Measurements from ENCODE around the gene FASTK.
A peak's percentile ranks its signal among the peaks of the same experiment; 100 is the strongest.

FASTK gene, protein sequence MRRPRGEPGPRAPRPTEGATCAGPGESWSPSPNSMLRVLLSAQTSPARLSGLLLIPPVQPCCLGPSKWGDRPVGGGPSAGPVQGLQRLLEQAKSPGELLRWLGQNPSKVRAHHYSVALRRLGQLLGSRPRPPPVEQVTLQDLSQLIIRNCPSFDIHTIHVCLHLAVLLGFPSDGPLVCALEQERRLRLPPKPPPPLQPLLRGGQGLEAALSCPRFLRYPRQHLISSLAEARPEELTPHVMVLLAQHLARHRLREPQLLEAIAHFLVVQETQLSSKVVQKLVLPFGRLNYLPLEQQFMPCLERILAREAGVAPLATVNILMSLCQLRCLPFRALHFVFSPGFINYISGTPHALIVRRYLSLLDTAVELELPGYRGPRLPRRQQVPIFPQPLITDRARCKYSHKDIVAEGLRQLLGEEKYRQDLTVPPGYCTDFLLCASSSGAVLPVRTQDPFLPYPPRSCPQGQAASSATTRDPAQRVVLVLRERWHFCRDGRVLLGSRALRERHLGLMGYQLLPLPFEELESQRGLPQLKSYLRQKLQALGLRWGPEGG

DNA sequence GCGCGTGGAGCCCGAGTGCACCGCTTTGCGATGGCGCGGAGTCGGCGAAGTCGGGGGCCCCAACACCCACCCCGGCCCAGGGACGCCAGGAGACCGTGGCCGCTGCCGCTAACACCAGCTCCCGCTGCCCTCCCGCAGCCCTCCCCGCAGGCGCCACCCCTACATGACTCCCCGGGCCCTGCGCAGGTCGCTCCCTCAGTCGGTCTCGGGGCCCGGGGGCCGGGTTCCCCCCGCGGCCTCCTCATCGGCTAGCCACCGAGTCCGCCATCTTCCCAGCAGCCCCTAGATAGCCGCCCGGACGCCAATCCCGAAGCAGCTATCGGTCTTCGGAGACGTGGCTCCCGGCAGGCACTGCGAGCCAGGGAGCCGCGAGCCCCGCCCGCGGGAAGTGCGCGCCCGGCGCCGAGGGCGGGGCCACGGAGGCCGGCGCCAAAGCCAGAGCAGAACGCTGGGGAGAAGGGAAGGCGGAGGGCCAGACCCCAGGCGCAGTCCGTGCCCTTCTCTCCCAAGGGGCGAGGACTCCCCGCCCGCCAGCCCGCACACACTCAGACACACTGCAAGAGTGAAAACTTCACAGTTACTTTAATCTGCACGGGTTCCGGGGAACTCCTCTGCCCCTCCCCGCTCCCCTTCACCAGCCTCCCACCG is at the start of gene FASTK:
Gene FASTK (minus strand): TSS at position 288 of the 648 bp plus-strand sequence. CDS start 43 bp downstream, at position 245.
- DNase-seq (ENCODE audit: low spot score) (peak; percentile 86), FAIRE-seq (no peak)

DNA sequence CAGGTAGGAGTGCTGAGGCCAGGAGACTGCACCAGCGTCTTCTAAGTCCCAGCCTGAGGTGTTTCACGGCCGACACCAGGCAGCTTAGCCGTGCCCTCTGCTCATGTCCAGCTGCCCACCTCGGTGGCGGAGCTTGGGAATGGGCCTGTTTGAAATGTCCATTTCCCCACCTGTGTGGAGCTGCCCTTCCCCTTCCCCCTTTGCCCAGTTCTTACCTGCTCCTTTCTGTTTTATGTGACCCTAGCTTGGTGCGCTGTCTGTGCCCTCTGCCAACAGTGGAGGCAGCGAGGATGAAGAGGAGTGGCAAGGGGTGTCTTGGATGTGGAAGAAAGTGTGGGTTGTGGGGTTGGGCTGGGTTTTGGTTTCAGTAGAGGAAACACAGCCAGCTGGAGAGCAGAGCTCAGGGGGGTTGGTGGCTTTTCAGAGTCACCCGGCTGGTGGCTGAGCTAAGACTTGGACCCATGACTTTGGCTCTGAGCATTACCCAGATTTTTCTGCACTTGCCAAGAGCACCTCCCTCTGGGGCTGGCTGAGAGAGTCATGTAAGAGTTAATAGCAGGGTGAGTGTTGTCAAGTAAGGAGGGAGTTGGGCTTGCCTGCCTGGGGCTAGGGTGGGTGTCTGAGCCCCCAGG is 49.5 kb upstream of the FASTK start:
- FAIRE-seq, result no peak
- DNase-seq (ENCODE audit: low spot score), result no peak

DNA sequence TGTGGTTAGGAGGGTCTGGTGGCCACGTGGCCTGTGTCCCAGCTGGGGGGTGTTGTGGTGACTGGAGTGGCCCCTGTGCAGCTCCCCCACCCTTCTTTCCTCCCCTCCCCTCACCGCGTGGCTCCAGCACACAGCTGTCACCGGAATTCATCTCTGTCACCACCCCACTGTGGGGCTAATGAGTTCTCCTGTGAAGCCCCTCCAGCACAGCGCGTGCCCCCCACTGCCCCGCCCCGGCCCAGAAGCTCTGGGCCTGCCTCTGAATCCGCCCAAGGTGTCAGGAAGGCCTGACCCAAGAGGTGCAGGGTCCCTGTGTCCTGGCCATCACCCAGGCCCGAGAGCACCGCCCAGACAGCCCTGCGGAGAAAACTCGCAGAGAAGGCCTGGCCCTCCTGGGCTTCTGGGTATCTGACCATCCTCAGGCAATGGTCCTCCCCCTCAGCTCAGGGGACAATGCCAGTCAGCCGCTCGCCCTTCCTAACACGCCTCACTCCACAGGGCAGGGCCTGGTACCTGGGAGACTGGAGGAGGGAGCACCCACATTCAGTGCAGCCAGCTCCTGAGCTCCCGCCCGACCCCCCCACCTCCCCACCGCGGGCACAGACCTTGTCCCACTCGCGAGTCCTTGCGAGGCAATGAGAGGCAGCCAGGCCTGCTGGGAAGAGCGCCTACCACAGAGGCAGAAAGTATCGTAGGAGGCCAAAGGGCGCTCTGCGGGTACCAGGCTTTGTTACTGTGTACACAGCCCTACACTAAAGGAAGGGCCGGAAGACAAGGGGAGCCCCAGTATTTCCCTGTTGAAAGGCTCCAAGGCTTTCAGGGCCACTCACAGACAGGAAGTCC is 48.7 kb upstream of the FASTK start:
- DNase-seq (ENCODE audit: low spot score) (no peak), FAIRE-seq (no peak)

DNA sequence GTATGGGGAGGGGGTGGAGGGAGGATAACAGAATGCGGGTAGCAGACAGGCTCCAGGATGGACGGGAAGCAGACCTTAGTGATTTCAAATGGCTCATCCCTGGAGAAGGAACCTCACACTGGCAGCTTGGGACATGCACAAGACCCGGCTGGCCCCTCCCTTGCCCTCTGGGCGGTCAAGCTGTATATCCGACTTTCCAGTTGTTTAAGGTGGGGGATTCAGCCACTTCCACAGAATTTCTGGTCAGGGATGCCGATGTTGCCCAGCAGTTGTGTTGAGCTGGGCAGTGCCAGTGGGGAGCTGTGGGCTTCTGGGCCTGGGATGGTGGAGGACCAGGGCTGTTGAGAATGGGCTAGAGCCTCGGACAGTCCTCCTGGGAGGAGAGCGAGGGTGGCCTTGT is 48.1 kb upstream of the FASTK start:
- FAIRE-seq, result no peak
- no peak for DNase-seq (ENCODE audit: low spot score)

DNA sequence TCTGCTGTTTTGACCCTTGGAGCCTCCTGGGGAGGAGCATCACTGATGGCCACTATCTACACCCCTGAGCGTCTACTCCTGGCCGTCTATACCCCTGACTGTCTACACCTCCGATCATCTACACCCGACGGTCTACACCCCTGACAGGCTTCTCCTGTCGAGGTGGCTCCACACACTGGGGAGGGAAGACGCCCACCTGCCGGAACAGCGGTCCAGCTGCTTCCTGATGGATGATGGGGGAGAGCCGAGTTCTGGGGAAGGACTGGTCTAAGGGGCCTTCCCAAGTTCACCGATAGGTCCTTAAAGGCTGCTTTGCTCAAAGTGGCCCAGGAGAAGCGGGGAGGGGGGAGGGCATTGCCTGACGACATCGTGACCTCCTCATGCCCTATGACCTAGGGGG is 47.5 kb upstream of the FASTK start:
- DNase-seq (ENCODE audit: low spot score) (no peak), FAIRE-seq (no peak)

DNA sequence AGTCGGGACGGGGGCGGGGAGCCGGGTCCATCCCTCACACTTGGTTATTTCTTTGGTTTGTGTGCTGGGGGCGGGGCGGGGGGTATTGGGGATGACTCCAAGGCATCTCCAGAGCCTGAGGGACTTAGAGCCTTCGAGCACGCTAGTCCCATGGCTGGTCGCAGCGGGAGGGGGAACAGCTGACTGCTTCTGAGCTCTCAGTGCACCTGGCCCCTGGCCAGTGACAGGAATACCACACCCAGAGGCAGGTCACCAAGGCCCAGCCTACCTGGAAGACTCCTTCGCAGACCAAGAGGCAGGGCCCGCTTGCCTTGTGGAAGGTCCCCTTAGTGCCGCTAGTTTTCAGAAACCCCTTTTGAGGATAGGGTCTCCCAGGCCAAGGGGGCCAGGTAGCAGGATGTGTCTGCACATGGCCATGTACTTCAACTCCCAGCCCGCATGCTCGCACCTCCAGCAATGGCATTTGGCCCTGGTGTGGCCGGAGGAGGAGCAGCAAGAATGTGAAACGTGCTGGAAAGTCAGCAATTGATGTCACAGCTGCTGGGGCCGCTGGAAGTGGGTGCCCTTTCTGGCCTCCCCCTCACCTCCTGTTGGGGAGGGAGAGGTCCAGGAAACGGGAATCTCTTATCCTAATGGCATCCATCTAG is 46.0 kb upstream of the FASTK start:
- no peak for DNase-seq (ENCODE audit: low spot score)
- no peak for FAIRE-seq

DNA sequence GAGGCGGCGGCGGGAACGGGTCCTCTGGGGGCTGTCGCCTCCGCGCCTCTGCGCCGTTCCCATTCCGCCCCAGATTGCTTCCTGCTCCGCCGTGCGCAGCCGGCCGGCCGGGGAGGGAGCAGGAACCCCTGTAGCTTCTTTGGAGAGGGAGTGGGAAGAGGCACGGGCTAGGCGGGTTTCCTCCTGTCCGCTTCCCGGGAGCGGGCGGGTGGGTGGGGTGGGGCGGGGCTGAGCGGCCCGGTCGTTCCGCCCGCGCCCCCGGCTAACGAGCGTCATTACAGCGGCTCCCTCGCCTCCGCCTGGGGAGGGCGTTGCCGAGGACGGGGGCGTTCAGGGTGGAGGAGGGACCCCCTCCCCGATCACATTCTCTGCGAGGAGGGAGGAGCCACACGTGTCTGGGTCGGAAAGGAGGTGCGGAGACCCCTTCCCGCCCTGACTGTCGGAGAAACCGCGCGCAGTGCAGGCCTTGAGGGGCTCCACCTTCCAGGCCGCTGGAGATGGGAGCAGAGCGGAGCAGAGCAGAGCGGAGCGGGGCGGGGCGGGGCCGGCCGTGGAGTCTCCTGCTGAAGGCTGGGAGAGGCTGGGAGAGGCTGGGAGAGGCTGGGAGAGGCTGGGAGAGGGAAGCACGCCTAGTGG is 45.4 kb upstream of the FASTK start:
- FAIRE-seq, result no peak

DNA sequence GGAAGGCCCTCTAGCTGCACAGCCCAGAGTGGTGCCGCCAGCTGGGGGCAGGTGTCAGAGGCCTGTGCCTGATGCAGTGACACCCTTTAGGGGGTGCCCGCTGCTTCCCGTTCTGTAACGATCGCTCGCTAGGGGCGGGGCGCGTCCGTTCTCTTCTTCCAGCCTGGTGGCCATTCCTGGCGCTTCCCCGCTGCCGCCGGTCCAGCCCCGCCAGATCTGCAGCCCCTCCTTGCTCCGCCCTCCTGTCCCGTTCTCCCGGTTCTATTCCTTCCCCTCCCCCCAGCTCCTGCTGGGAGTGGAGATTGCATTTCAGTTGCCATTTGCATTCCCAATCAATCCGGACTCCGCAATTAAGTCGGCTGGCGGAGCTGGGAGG is 44.8 kb upstream of the FASTK start:
- FAIRE-seq (no peak), DNase-seq (ENCODE audit: low spot score) (no peak)

More for the DNA sequence above, 45.4 kb upstream of the FASTK start:
- no peak for DNase-seq (ENCODE audit: low spot score)

DNA sequence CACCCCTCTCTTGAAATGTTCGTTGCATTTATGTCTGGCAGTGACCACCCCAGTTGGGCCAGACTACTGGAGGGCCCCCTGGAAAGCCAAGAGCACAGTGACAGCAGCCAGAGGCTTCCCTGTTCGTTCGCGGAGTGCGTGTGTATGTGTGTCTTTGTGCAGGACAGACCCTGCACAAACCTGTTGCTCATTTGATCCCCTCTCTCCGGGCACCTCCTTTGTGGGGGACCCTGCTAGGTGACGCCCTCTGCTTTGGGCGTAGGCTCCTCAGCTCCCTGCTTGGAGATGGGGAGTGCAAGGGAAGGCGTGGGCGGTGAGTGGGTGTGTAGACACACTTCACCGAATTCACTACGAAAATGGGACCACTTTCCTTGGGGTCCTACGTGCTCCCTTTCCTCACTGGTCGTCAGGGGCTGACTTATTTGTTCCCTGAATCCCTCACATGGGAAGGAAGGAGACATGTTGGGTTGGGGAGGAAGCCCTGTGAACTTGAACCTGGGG is 44.3 kb upstream of the FASTK start:
- FAIRE-seq (no peak), DNase-seq (ENCODE audit: low spot score) (no peak)

DNA sequence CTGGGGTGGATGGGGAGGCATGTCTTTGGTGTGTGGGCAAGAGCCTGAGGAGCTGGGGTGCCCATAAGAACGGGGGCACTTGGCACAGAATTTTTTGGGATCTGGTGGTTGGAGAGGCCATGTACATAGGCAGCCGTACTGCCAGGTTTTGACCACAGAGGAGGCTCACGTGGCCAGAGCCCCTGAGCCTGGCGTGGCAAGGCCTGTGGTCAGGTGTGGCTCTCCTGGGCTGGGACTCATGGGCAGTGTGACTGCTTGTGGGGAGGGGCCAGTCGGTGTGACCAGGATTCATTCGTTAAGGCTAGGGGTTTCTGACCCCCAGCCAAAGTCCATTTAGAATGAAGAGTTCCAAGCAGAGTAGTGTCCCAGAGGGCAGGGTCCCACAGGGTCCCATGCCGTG is 43.9 kb upstream of the FASTK start:
- DNase-seq (ENCODE audit: low spot score) (no peak), FAIRE-seq (no peak)

DNA sequence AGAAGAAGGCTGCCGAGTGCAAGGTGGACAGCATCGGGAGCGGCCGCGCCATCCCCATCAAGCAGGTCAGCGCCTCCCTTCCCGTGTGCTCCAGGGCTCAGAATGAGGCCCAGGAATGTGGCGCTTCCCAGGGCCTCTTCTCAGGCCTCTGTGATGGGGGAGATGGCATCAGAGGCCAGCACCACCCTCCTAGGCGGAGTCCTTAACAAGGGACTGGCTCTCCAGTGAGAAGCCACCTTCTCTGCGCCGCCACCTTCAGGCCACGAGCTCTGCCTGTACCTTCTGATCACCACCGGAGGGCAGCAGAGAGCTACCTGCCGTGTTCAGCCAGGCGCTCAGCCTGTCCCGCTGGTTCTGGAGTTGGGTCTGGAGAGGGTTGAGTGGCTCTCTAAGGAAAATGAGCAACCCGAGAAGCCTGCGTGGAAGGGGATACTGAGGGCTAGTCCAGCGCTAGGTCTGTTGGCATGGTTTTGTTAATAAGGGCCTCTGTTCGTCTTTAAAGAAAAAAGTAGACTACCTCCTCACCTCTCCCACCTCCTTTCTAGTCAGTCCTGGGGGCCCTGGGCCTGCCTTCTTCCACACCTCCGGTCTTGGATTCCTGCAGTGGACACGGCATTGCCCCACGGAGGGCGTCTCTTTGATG is 43.3 kb upstream of the FASTK start:
- DNase-seq (ENCODE audit: low spot score), result peak; percentile 83
- peak; percentile 32 for FAIRE-seq

DNA sequence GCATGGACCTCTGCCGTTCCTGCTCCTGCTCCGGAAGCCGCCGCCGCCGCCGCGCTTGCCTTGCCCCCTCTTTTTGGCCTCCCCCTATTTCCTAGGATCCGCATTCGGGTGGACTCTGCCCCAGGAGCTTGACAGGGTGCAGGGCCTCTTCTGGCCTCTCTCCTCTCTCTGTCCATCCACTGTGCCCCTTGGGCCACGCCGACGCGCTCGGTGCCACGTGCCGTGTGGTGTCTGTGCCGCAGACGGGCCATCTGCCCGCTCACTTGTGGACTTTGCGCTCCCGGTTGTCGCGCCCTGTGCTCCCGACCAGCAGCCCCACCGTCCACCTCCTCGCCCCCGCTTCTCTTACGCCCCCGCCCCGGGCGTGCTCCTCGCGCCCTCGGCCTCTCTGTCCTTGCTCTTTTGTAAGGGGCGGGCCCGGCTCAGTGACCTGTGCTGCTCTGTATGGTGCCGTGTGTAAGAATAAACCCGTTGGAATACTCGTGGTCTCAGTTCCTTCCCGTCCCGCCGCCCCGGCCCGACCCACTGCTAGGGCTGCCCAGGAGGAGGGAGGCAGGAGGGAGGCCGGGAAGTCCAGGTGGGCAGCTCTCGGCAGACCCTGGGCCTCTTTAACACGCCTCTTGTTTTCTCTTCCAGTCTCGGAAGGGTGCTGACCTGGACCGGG is 42.7 kb upstream of the FASTK start:
- no peak for FAIRE-seq
- DNase-seq (ENCODE audit: low spot score), result no peak

DNA sequence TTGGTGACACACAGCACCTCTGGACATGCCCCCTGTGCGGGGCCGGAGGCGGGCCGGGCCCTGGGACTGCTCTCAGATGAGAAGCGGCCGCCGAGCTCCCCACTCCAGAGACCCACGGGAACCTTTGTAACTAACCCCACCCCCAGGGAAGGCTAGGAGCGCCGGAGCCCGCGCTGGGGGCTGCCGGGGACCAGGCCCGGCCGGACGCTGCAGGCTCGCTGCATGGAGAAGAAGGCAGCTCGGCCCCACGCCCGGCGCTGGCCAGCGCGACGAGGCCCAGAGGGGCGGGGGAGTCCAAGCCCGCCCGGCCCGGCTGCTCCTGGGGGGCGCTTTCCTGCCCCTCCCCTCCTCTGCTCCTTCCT is 42.2 kb upstream of the FASTK start:
- no peak for DNase-seq (ENCODE audit: low spot score)
- FAIRE-seq, result no peak

DNA sequence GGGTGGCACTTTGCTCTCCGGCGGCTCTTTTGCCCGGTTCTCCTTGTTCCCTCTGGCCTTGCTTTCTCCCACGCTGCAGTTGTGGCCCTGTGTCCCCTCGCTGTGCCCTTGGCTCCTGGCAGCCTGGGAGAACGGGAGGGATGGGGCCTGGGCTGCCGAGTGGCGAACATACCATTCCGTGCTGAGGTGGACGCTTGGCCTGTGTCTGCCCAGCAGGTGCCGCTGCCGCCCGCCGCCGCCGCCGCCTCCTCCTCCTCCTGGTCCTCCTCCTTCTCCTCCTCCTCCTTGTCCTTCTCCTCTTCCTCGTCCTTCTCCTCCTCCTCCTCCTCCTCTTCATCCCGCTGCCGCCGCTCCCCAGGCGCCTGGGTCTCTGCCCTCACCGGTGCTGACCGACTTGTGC is 41.7 kb upstream of the FASTK start:
- DNase-seq (ENCODE audit: low spot score) (no peak), FAIRE-seq (no peak)

DNA sequence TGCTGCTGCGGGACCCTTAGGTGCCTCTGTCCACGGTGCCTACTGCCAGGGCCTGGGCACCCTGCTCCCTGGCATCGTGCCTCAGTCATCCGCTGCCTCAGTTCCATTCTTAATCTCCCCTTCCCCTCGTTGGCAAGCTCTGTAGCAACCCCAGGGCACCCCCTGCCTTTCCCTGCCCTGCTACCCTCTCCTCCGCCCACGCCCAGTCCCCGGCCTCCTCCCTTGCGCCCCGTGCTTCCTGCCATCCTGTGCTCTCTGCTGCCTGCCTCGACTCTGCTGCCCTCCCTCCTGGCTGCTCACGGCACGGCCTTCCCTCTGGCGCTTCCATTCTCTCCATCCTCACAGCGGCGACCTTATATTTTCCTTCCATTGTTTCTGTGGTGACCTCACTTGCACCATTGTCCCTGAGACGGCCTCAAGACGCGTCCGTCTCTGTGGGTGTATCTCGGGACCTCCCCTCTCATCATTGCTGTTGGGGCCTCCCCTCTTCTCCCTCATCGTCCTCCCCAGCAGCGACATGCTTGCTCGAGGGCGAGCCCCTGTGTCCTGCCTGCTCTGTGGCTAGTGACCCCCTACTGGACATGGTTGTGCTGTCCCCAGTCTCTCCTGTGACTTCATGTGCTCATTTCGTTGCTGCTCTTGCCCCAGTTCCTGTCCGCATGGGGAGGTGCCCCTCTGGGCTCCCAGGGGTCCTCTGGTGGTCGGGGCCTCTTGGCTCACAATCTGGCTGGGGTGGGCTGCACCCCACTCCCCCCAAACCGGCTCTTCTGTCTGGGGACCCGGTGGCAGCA is 41.0 kb upstream of the FASTK start:
- FAIRE-seq (no peak), DNase-seq (ENCODE audit: low spot score) (no peak)

DNA sequence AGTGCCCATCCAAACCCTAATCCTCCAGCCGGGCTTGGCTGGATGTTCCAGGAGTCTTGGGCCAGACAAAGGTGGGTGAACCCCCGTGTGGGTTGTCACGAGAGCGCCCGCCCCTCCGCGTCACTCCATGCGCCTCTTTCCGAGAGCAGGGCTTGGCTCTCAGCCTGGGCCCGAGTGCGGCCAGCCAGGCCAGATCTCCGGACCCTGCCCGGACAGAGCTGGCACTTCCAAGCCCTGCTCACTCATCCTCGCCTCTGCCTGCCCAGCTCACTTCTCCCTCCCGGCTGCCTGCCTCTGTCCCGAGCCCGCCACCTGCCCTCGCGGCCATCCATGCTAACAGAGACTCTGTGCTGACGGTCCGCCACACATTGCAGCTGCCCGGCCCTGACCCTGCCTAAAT is 40.3 kb upstream of the FASTK start:
- DNase-seq (ENCODE audit: low spot score) (no peak), FAIRE-seq (no peak)

DNA sequence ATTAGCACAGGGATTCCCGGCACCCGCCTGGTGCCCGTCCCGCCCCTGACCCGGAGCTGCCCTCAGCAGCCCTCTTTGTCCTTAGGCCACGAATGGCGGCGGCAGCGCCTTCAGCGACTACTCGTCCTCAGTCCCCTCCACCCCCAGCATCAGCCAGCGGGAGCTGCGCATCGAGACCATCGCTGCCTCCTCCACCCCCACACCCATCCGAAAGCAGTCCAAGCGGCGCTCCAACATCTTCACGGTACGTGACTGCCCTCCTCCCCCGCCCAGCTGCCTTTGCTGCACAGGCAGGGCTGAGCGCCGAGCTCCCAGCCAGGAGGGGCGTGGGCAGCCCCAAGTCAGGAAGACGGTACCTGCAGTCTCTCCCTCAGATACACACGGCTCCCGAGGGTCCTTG is 39.3 kb upstream of the FASTK start:
- DNase-seq (ENCODE audit: low spot score), result no peak
- FAIRE-seq, result no peak

DNA sequence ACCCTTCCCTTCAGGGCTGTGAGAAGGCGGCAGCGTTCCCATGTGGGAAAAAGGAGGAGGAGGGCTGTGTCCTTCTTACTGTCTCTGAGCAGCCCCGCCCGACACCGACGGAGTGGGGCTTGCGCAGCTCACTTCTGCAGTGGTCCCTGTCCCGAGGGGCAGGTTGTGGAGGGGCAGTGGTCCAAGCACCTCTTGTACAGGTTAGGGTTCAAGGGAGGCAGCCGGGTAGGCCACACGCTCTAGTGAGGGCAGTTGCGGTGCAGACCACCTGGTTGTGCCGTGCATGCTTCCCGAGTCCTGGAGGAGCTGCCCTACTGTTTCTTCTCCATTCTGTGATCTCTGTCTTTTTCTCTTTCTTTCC is 38.4 kb upstream of the FASTK start:
- DNase-seq (ENCODE audit: low spot score) (no peak), FAIRE-seq (no peak)

Measured in RCC 7860 (cell line).